T-helper 1 cell (primary cell): Measurements from ENCODE around the gene GARS1.
"Not testable (repeated sequence)": the region's sequence is repeated elsewhere in the genome, so short reads cannot be mapped to it uniquely, and the experiment has no call there.

Source experiments
- DNase-seq, 5 donors: peaks; one replicate each; pipeline ENCODE4 v3.0.0-alpha.2; 2012 to 2020

Gene GARS1

GRCh38 chr7:30633223-30633622, 38.5 kb downstream of the GARS1 start:
- DNase-seq = no peak

GRCh38 chr7:30634193-30634626, 39.5 kb downstream of the GARS1 start:
- no peak for DNase-seq

GRCh38 chr7:30634634-30635201, 40.0 kb downstream of the GARS1 start:
- DNase-seq = no peak

- DNase-seq = no peak
Observed at GRCh38 chr7:30635798-30636197, 41.1 kb downstream of the GARS1 start.

GRCh38 chr7:30642322-30642721, 47.6 kb downstream of the GARS1 start:
- not testable (repeated sequence) for DNase-seq

GRCh38 chr7:30642789-30643188, 48.1 kb downstream of the GARS1 start:
- DNase-seq = no peak

- no peak for DNase-seq
Observed at GRCh38 chr7:30644286-30644955, 49.7 kb downstream of the GARS1 start.

GRCh38 chr7:30645661-30646060, 51.0 kb downstream of the GARS1 start:
- no peak for DNase-seq

GRCh38 chr7:30646154-30646553, 51.5 kb downstream of the GARS1 start:
- DNase-seq = no peak

GRCh38 chr7:30647589-30648364, 53.1 kb downstream of the GARS1 start:
- no peak for DNase-seq

GRCh38 chr7:30648744-30649540, 54.3 kb downstream of the GARS1 start:
- no peak for DNase-seq

- no peak for DNase-seq
Observed at GRCh38 chr7:30649717-30650420, 55.2 kb downstream of the GARS1 start.

- no peak for DNase-seq
Observed at GRCh38 chr7:30650421-30650808, 55.7 kb downstream of the GARS1 start.

GRCh38 chr7:30652132-30652531, 57.5 kb downstream of the GARS1 start:
- no peak for DNase-seq

- DNase-seq = no peak
Observed at GRCh38 chr7:30652698-30653641, 58.3 kb downstream of the GARS1 start.

GRCh38 chr7:30654296-30655090, 59.8 kb downstream of the GARS1 start:
- DNase-seq = no peak

GRCh38 chr7:30655096-30655970, 60.7 kb downstream of the GARS1 start:
- no peak for DNase-seq

GRCh38 chr7:30656006-30656957, 61.6 kb downstream of the GARS1 start:
- DNase-seq = no peak
